NT2/D1 (cell line): ENCODE data around the gene DYNC1H1.

Experiments used
- YY1 ChIP-seq: IDR thresholded peaks from 2 replicates; pipeline ENCODE4 v1.6.1; 2011; ENCODE audit not compliant: insufficient read length, insufficient read depth
- ZNF274 ChIP-seq: IDR thresholded peaks from 2 replicates; pipeline ENCODE4 v1.6.1; 2011; ENCODE audit warnings: mild to moderate bottlenecking, low read depth, low read length

DNA sequence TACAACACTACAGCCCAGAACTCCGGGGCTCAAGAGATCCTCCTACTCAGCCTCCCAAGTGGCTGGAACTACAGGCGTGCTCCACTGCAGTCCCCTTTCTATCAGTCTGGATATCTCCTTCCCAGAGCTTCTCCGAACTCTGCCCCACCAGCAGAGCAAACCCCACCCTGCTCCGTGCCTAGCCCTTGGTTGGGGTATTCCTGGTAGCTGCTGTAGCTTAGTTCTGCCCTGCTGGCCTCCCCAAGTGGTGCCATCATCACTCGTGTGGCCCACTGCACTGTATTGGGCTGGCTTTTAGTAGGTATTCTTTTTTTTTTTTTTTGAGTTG, 113.0 kb downstream of the DYNC1H1 start:
- TF ChIP-seq ZNF274 (no peak), YY1 (no peak)
